Measurements from ENCODE around the gene CHURC1. TPM values are rescaled to one million over a fixed set of nuclear protein-coding genes. Genes with fewer than 3 reads are reported as not detected.

Gene CHURC1
- total and polyA plus RNA-seq, 2 experiments from 2014 or later = 62.4 to 134 TPM

GRCh38 chr14:64938972-64939816, 24.9 kb downstream of the CHURC1 start:
- DNase-seq (ENCODE audit: low spot score) = no peak
- H3K9me3 ChIP-seq (ENCODE audit: low read depth) = no peaks in the 10 kb centered on the region
- H3K4me3 ChIP-seq = no peak overlapping the region
- no peaks in the 10 kb centered on the region for H3K27me3 ChIP-seq
- no peaks in the 10 kb centered on the region for H3K9me2 ChIP-seq (replicated peaks; ENCODE audit: insufficient read depth)
- no peak for TF ChIP-seq EZH2 (IDR thresholded peaks at IDR 0.05; ENCODE audit: borderline replicate concordance)
- H2AFZ ChIP-seq = no peak overlapping the region
- 86% methylated on average over 17 of the region's 17 CpGs for WGBS (ENCODE audit: low lambda C conversion rate, missing lambda C conversion rate)
- peaks cover 22% of the 10 kb centered on the region for H3K79me2 ChIP-seq
- H3K4me1 ChIP-seq (ENCODE audit: insufficient read depth) = peaks cover 32% of the 10 kb centered on the region
- H3K36me3 ChIP-seq (replicated peaks; ENCODE audit: insufficient read depth, low read depth) = no peaks in the 10 kb centered on the region
- peak overlapping the region; percentile 39 for H3K4me2 ChIP-seq
- H3K27ac ChIP-seq = peak overlapping the region; percentile 74
- no peaks in the 10 kb centered on the region for H4K20me1 ChIP-seq (ENCODE audit: insufficient read depth, poor library complexity, severe bottlenecking)

GRCh38 chr14:64939817-64940190, 25.5 kb downstream of the CHURC1 start:
- no peak overlapping the region for H2AFZ ChIP-seq
- peaks cover 32% of the 10 kb centered on the region for H3K4me1 ChIP-seq (ENCODE audit: insufficient read depth)
- no peaks in the 10 kb centered on the region for H3K9me2 ChIP-seq (replicated peaks; ENCODE audit: insufficient read depth)
- H3K4me2 ChIP-seq = no peak overlapping the region
- no peaks in the 10 kb centered on the region for H4K20me1 ChIP-seq (ENCODE audit: insufficient read depth, poor library complexity, severe bottlenecking)
- H3K27ac ChIP-seq = peak overlapping the region; percentile 74
- no peak for DNase-seq (ENCODE audit: low spot score)
- no peaks in the 10 kb centered on the region for H3K9me3 ChIP-seq (ENCODE audit: low read depth)
- no peak overlapping the region for H3K4me3 ChIP-seq
- TF ChIP-seq, protein P1, sequence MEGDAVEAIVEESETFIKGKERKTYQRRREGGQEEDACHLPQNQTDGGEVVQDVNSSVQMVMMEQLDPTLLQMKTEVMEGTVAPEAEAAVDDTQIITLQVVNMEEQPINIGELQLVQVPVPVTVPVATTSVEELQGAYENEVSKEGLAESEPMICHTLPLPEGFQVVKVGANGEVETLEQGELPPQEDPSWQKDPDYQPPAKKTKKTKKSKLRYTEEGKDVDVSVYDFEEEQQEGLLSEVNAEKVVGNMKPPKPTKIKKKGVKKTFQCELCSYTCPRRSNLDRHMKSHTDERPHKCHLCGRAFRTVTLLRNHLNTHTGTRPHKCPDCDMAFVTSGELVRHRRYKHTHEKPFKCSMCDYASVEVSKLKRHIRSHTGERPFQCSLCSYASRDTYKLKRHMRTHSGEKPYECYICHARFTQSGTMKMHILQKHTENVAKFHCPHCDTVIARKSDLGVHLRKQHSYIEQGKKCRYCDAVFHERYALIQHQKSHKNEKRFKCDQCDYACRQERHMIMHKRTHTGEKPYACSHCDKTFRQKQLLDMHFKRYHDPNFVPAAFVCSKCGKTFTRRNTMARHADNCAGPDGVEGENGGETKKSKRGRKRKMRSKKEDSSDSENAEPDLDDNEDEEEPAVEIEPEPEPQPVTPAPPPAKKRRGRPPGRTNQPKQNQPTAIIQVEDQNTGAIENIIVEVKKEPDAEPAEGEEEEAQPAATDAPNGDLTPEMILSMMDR (IDR thresholded peaks at IDR 0.05; ENCODE audit: poor library complexity) = no peak
- TF ChIP-seq EZH2phosphoT487 (IDR thresholded peaks at IDR 0.05; ENCODE audit: low read depth, severe bottlenecking, unreplicated experiment) (no peak), EZH2 (IDR thresholded peaks at IDR 0.05; ENCODE audit: borderline replicate concordance) (no peak)
- no peaks in the 10 kb centered on the region for H3K36me3 ChIP-seq (replicated peaks; ENCODE audit: insufficient read depth, low read depth)
- H3K79me2 ChIP-seq = peaks cover 22% of the 10 kb centered on the region
- no peaks in the 10 kb centered on the region for H3K27me3 ChIP-seq
- 78% methylated on average over 3 of the region's 3 CpGs for WGBS (ENCODE audit: low lambda C conversion rate, missing lambda C conversion rate)

- WGBS (ENCODE audit: low lambda C conversion rate, missing lambda C conversion rate) = 89% methylated on average over 3 of the region's 3 CpGs
- H3K27ac ChIP-seq = peak overlapping the region; percentile 74
- no peaks in the 10 kb centered on the region for H3K9me2 ChIP-seq (replicated peaks; ENCODE audit: insufficient read depth)
- no peak overlapping the region for H3K4me3 ChIP-seq
- no peaks in the 10 kb centered on the region for H4K20me1 ChIP-seq (ENCODE audit: insufficient read depth, poor library complexity, severe bottlenecking)
- H3K79me2 ChIP-seq = peaks cover 22% of the 10 kb centered on the region
- H3K4me1 ChIP-seq (ENCODE audit: insufficient read depth) = peaks cover 32% of the 10 kb centered on the region
- DNase-seq (ENCODE audit: low spot score) = no peak
- H2AFZ ChIP-seq = no peak overlapping the region
- peak overlapping the region; percentile 62 for H3K4me2 ChIP-seq
- no peaks in the 10 kb centered on the region for H3K36me3 ChIP-seq (replicated peaks; ENCODE audit: insufficient read depth, low read depth)
- H3K27me3 ChIP-seq = no peaks in the 10 kb centered on the region
- TF ChIP-seq EZH2 (IDR thresholded peaks at IDR 0.05; ENCODE audit: borderline replicate concordance) (no peak), EZH2phosphoT487 (IDR thresholded peaks at IDR 0.05; ENCODE audit: low read depth, severe bottlenecking, unreplicated experiment) (no peak)
- TF ChIP-seq, protein P1 (IDR thresholded peaks at IDR 0.05; ENCODE audit: poor library complexity) = no peak
- H3K9me3 ChIP-seq (ENCODE audit: low read depth) = no peaks in the 10 kb centered on the region
Observed at GRCh38 chr14:64940336-64940910, 26.2 kb downstream of the CHURC1 start.

DNA sequence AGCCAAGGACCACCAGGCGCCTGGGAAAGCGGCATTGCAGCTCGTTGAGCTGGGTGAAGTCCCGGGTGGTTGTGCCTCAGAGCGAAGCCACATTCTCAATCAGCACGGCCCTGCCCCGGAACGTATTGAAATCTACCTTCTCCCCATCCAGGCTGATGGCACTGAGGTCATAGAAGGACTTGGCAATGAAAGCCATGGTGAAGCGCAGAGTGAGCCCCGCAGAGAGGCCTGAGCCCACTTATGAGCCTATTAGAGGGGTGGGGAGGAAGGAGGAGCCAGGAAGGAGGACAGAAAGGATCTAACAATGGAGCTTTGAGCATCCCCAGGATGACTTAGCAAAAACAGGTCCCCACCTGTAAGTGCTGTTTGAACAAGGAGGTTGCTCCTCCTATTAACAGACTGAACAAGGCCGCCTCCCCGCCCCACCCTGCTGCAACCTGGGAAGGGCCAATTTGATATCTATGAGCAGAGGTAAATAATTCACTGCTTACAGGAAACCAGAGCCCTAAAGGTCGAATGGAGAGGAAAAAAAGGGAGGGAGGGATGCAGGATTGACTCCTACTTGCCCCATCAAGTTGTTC, 28.4 kb downstream of the CHURC1 start, which contains the start of gene GPX2:
Gene GPX2 (minus strand): TSS at position 215 of the 581 bp plus-strand sequence. CDS start 19 bp downstream, at position 196.
- WGBS (ENCODE audit: low lambda C conversion rate, missing lambda C conversion rate) = 66% methylated on average over 13 of the region's 13 CpGs
- peak within 1 kb of the TSS; percentile 81 for H3K27ac ChIP-seq
- H3K36me3 ChIP-seq (replicated peaks; ENCODE audit: insufficient read depth, low read depth) = no peaks in the 10 kb centered on the region
- TF ChIP-seq, protein P1 (IDR thresholded peaks at IDR 0.05; ENCODE audit: poor library complexity) = no peak
- TF ChIP-seq EZH2 (IDR thresholded peaks at IDR 0.05; ENCODE audit: borderline replicate concordance) (no peak), EZH2phosphoT487 (IDR thresholded peaks at IDR 0.05; ENCODE audit: low read depth, severe bottlenecking, unreplicated experiment) (no peak)
- peaks cover 22% of the 10 kb centered on the region for H3K79me2 ChIP-seq
- H3K4me1 ChIP-seq (ENCODE audit: insufficient read depth) = peaks cover 17% of the 10 kb centered on the region
- H3K4me2 ChIP-seq = peak within 1 kb of the TSS; percentile 62
- peak within 1 kb of the TSS; percentile 5 for H3K4me3 ChIP-seq
- H3K9me2 ChIP-seq (replicated peaks; ENCODE audit: insufficient read depth) = no peaks in the 10 kb centered on the region
- peak; percentile 73 for DNase-seq (ENCODE audit: low spot score)
- H4K20me1 ChIP-seq (ENCODE audit: insufficient read depth, poor library complexity, severe bottlenecking) = no peaks in the 10 kb centered on the region
- H3K27me3 ChIP-seq = no peaks in the 10 kb centered on the region
- H2AFZ ChIP-seq = no peak within 1 kb of the TSS
- H3K9me3 ChIP-seq (ENCODE audit: low read depth) = no peaks in the 10 kb centered on the region
